Right cardiac atrium (tissue), 5 donors: ENCODE results near the gene PML. TPM values are rescaled to one million over a fixed set of nuclear protein-coding genes. Genes with fewer than 3 reads are reported as not detected.
A peak's percentile ranks its signal among the peaks of the same experiment; 100 is the strongest.

ENCODE experiments used
- ATAC-seq, 2 donors: fragments of 200-7000 bp; cut with Tn5 transposase; one replicate each; pipeline versions ENCODE4 v1.8.0 to v1.9.1; 2020; ENCODE audit warnings: moderate library complexity in 2 of 2, mild to moderate bottlenecking in 1 of 2
- DNase-seq, 3 donors: peaks; one replicate each; pipeline ENCODE4 v3.0.0-alpha.2; 2020
- H3K27ac ChIP-seq: one replicate; pipeline ENCODE4 v1.5.1; 2013; ENCODE audit warnings: mild to moderate bottlenecking, low read length, control low read depth, moderate library complexity
- H3K27me3 ChIP-seq: one replicate; pipeline ENCODE4 v1.6.1; 2013; ENCODE audit not compliant: control insufficient read depth, insufficient read depth
- H3K4me1 ChIP-seq: one replicate; pipeline ENCODE4 v1.6.1; 2013; ENCODE audit warnings: low read length; ENCODE audit not compliant: control insufficient read depth, insufficient read depth
- H3K4me3 ChIP-seq: one replicate; pipeline ENCODE4 v1.5.1; 2013; ENCODE audit warnings: low read length, control low read depth
- H3K9me3 ChIP-seq: one replicate; pipeline ENCODE4 v1.6.1; 2013; ENCODE audit warnings: low read length; ENCODE audit not compliant: control insufficient read depth
- WGBS: extraction: QIAGEN DNeasy Blood & Tissue Kit; methylation state at CpG from one replicate; pipeline ENCODE4 v1.1.7; 2013; 5-methylcytosine and 5-hydroxymethylcytosine counted together
- intact Hi-C, 4 donors: fragments of 100-400 bp; cut with DNase I; formaldehyde crosslinking; loops; one replicate each; pipeline versions ENCODE4 v1.11.0 to v1.14.0; 2022 to 2023
- polyA plus RNA-seq: library from polyadenylated mRNA; stranded (reverse); fragments of 200-250 nt; gene quantifications from one replicate; pipeline ENCODE4 v1.2.3, GENCODE V29; 2013
- total RNA-seq, 4 donors: library from RNA; stranded (reverse); fragmentation: NEBNext Ultra II Directional; extraction: Animal tissue kit (Norgen Biotek cat#: 25700); gene quantifications; one replicate each; pipeline ENCODE4 v1.2.1, GENCODE V29; 2021
- donor health status: healthy with polysubstance abuse.
- donor health status: DM: no; HTN: yes; CAD: no.
- donor health status: DM: no; HTN: no; CAD: no.
- donor health status: DM: no; HTN: yes; CAD: no; lungs with severe emphysema.
- donor health status: DM: yes; HTN: yes; CAD: no.

The PML gene
- total and polyA plus RNA-seq, 5 donors: 18.1 to 35.4 (median 24.0) TPM

GRCh38 chr15:74011610-74012009, 17.1 kb downstream of the PML start:
- Histone ChIP-seq H3K9me3 (no peaks in the 10 kb centered on the region), H3K4me3 (no peak overlapping the region), H3K4me1 (peaks cover 21% of the 10 kb centered on the region), H3K27me3 (no peaks in the 10 kb centered on the region), H3K27ac (peak overlapping the region; percentile 88)
- 6% methylated on average over 2 of the region's 2 CpGs for WGBS
- ATAC-seq (peak; percentile 88 to 95), DNase-seq (peak; percentile 76 to 87 (median 81))
- intact Hi-C loops: no loop called here

- no peaks in the 10 kb centered on the region for H3K27me3 ChIP-seq
- H3K27ac ChIP-seq: no peak overlapping the region
- no peaks in the 10 kb centered on the region for H3K9me3 ChIP-seq
- ATAC-seq (no peak), DNase-seq (no peak)
- H3K4me3 ChIP-seq: no peak overlapping the region
- intact Hi-C loops: no loop called here
- 95% methylated on average over 2 of the region's 2 CpGs for WGBS
- peaks cover 17% of the 10 kb centered on the region for H3K4me1 ChIP-seq
Measured at GRCh38 chr15:74013374-74013894, 18.9 kb downstream of the PML start.

- Histone ChIP-seq H3K27me3 (no peaks in the 10 kb centered on the region), H3K4me1 (peaks cover 2% of the 10 kb centered on the region), H3K27ac (no peak overlapping the region), H3K4me3 (no peak overlapping the region), H3K9me3 (no peaks in the 10 kb centered on the region)
- DNase-seq (no peak), ATAC-seq (no peak)
- intact Hi-C loops: no loop called here
- WGBS: 61% methylated on average over 2 of the region's 2 CpGs
Measured at GRCh38 chr15:74019734-74020133, 25.2 kb downstream of the PML start.

- H3K4me1 ChIP-seq: peaks cover 4% of the 10 kb centered on the region
- intact Hi-C loops: no loop called here
- ATAC-seq: no peak
Measured at GRCh38 chr15:74022706-74023470, 28.4 kb downstream of the PML start.

GRCh38 chr15:74024687-74025086, 30.2 kb downstream of the PML start:
- H3K4me3 ChIP-seq: no peak overlapping the region
- intact Hi-C loops: no loop called here
- H3K27me3 ChIP-seq: no peaks in the 10 kb centered on the region
- ATAC-seq: peak in 1 of 2 donors; percentile 14
- H3K9me3 ChIP-seq: no peaks in the 10 kb centered on the region
- WGBS: 50% methylated on average over 2 of the region's 2 CpGs
- DNase-seq: no peak
- H3K27ac ChIP-seq: no peak overlapping the region
- H3K4me1 ChIP-seq: peaks cover 4% of the 10 kb centered on the region

More at GRCh38 chr15:74022706-74023470, 28.4 kb downstream of the PML start:
- Histone ChIP-seq H3K27ac (no peak overlapping the region), H3K9me3 (no peaks in the 10 kb centered on the region), H3K27me3 (no peaks in the 10 kb centered on the region), H3K4me3 (no peak overlapping the region)
- no peak for DNase-seq
- 94% methylated on average over 66 of the region's 66 CpGs for WGBS

GRCh38 chr15:74025436-74025835, 30.9 kb downstream of the PML start:
- H3K27me3 ChIP-seq: no peaks in the 10 kb centered on the region
- ATAC-seq: peak in 1 of 2 donors; percentile 46
- peaks cover 4% of the 10 kb centered on the region for H3K4me1 ChIP-seq
- DNase-seq: no peak
- WGBS: 52% methylated on average over 5 of the region's 5 CpGs
- intact Hi-C loops: no loop called here
- no peak overlapping the region for H3K27ac ChIP-seq
- no peak overlapping the region for H3K4me3 ChIP-seq
- no peaks in the 10 kb centered on the region for H3K9me3 ChIP-seq

GRCh38 chr15:74027688-74028087, 33.2 kb downstream of the PML start:
- 55% methylated on average over 3 of the region's 3 CpGs for WGBS
- peaks cover 4% of the 10 kb centered on the region for H3K4me1 ChIP-seq
- ATAC-seq: no peak

GRCh38 chr15:74028646-74029045, 34.1 kb downstream of the PML start:
- 53% methylated on average over 3 of the region's 3 CpGs for WGBS
- DNase-seq (no peak), ATAC-seq (no peak)
- intact Hi-C loops: no loop called here
- no peaks in the 10 kb centered on the region for H3K27me3 ChIP-seq
- no peak overlapping the region for H3K27ac ChIP-seq
- peaks cover 4% of the 10 kb centered on the region for H3K4me1 ChIP-seq
- H3K9me3 ChIP-seq: no peaks in the 10 kb centered on the region
- H3K4me3 ChIP-seq: no peak overlapping the region

More at GRCh38 chr15:74027688-74028087, 33.2 kb downstream of the PML start:
- H3K27ac ChIP-seq: no peak overlapping the region
- no peak for DNase-seq
- intact Hi-C loops: no loop called here
- H3K27me3 ChIP-seq: no peaks in the 10 kb centered on the region
- H3K4me3 ChIP-seq: no peak overlapping the region
- H3K9me3 ChIP-seq: no peaks in the 10 kb centered on the region

GRCh38 chr15:74032046-74032445, 37.5 kb downstream of the PML start:
- Histone ChIP-seq H3K9me3 (no peaks in the 10 kb centered on the region), H3K27ac (no peak overlapping the region)
- intact Hi-C loops: loop anchor here in 2 of 4 donors (5.0 to 10.0 kb wide), 2 partner anchors 55 to 57 kb away; no protein-coding TSS in a partner anchor

GRCh38 chr15:74032606-74033561, 38.4 kb downstream of the PML start:
- peak in 1 of 2 donors; percentile 6 for ATAC-seq
- Histone ChIP-seq H3K27me3 (no peaks in the 10 kb centered on the region), H3K9me3 (no peaks in the 10 kb centered on the region), H3K27ac (no peak overlapping the region), H3K4me3 (no peak overlapping the region), H3K4me1 (no peaks in the 10 kb centered on the region)
- WGBS: 78% methylated on average over 16 of the region's 16 CpGs
- peak in 1 of 3 donors; percentile 52 for DNase-seq
- intact Hi-C loops: loop anchor here in 2 of 4 donors (5.0 to 10.0 kb wide), 2 partner anchors 56 to 58 kb away; no protein-coding TSS in a partner anchor

More at GRCh38 chr15:74032046-74032445, 37.5 kb downstream of the PML start:
- H3K4me3 ChIP-seq: no peak overlapping the region
- ATAC-seq (no peak), DNase-seq (peak in 1 of 3 donors; percentile 29)
- no peaks in the 10 kb centered on the region for H3K27me3 ChIP-seq
- peaks cover 2% of the 10 kb centered on the region for H3K4me1 ChIP-seq
- 95% methylated on average over 6 of the region's 6 CpGs for WGBS
